Esophagus muscularis mucosa (tissue), 4 donors: ENCODE measurements around the gene ACVRL1. TPM values are rescaled to one million over a fixed set of nuclear protein-coding genes. Genes with fewer than 3 reads are reported as not detected.

Experiments
- DNase-seq: peaks from one replicate; pipeline ENCODE4 v3.0.0-alpha.2; 2017; ENCODE audit errors: extremely low spot score
- H3K27ac ChIP-seq, 4 donors: fragments of 200-600 bp; sonication (generic); replicated peaks in 1 of 4; 1 replicate in 3 of 4; 2 replicates in 1 of 4; pipeline ENCODE4 v1.5.1; 2016 to 2019; ENCODE audit warnings: mild to moderate bottlenecking in 1 of 4
- H3K27me3 ChIP-seq, 4 donors: fragments of 200-600 bp; sonication (generic); one replicate each; pipeline versions ENCODE4 v1.5.1 to v1.6.0; 2016 to 2019
- H3K36me3 ChIP-seq, 4 donors: fragments of 200-600 bp; sonication (generic); one replicate each; pipeline ENCODE4 v1.5.1; 2016 to 2019
- H3K4me1 ChIP-seq, 4 donors: fragments of 200-600 bp; sonication (generic); one replicate each; pipeline ENCODE4 v1.5.1; 2016 to 2019
- H3K4me3 ChIP-seq, 4 donors: fragments of 200-600 bp; sonication (generic); 1 replicate in 2 of 4; 2 replicates in 2 of 4; pipeline ENCODE4 v1.5.1; 2016 to 2019; ENCODE audit warnings: mild to moderate bottlenecking in 4 of 4, moderate library complexity in 1 of 4
- H3K9me3 ChIP-seq, 4 donors: fragments of 200-600 bp; sonication (generic); 1 replicate in 3 of 4; 2 replicates in 1 of 4; pipeline ENCODE4 v1.5.1; 2016 to 2019
- EP300 ChIP-seq: sonication (generic); formaldehyde crosslinking; IDR thresholded peaks from one replicate; pipeline ENCODE4 v1.6.1; 2017; ENCODE audit warnings: antibody characterized with exemption
- POLR2A ChIP-seq: fragments of 450-650 bp; IDR thresholded peaks from one replicate; pipeline ENCODE4 v1.6.1; 2017; ENCODE audit warnings: antibody characterized with exemption, moderate library complexity, mild to moderate bottlenecking, low read depth
- POLR2AphosphoS5 ChIP-seq, 2 donors: sonication (generic); formaldehyde crosslinking; IDR thresholded peaks; one replicate each; pipeline ENCODE4 v1.6.1; 2017; ENCODE audit warnings: antibody characterized with exemption in 2 of 2
- WGBS: methylation state at CpG from one replicate; pipeline ENCODE4 v1.1.5; 2018; 5-methylcytosine and 5-hydroxymethylcytosine counted together
- intact Hi-C: fragments of 100-400 bp; cut with DNase I; formaldehyde crosslinking; loops from one replicate; pipeline ENCODE4 v1.15.1; 2023
- total RNA-seq, 4 donors: library from RNA; depleted of rRNA; stranded (reverse); fragments of >200 nt; gene quantifications; one replicate each; pipeline versions ENCODE4 v1.1.0 to v1.2.1, GENCODE V29; 2016
- TF ChIP-seq, protein P1 (sequence below), 3 experiments: fragments of 200-600 bp in 2 of 3; fragments of 450-650 bp in 1 of 3; sonication (generic) in 2 of 3; IDR thresholded peaks; one replicate each; pipeline ENCODE4 v1.5.1; 2017 to 2019; ENCODE audit warnings: antibody characterized with exemption in 3 of 3, mild to moderate bottlenecking in 2 of 3, moderate library complexity in 1 of 3

ACVRL1 gene
- total RNA-seq, 4 donors from 2014 or later: 124 to 149 (median 125) TPM

DNA sequence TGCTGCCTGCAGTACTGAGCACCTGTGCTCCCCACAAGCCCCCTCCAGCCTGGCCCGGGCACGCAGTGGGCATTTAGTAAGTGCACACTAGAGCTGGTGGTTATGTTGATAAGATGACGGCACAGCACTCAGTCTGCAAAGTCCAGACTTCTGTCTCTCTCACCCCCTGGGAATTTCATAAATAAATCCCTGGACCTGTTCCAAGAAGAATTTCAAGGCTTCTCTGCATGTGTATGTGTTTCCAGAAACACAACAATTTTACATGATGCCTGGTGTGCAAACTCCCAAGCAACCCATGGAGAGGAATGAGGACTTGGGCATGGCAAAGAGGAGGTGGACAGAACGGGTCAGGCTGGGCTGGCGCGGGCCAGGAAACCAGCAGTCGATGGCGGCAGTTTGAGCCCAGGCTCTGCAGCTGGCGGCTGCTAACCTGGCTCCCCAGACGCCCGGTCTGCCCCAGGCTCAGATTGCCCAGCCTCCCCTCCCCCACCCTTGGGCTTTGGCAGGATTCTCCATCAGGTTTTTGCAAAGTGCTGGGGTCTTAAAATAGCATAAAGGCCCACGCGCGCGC is 33.8 kb downstream of the ACVRL1 start:
- 44% methylated on average over 15 of the region's 15 CpGs for WGBS
- intact Hi-C loops: no loop called here
- TF ChIP-seq EP300: no peak
- TF ChIP-seq, protein P1, sequence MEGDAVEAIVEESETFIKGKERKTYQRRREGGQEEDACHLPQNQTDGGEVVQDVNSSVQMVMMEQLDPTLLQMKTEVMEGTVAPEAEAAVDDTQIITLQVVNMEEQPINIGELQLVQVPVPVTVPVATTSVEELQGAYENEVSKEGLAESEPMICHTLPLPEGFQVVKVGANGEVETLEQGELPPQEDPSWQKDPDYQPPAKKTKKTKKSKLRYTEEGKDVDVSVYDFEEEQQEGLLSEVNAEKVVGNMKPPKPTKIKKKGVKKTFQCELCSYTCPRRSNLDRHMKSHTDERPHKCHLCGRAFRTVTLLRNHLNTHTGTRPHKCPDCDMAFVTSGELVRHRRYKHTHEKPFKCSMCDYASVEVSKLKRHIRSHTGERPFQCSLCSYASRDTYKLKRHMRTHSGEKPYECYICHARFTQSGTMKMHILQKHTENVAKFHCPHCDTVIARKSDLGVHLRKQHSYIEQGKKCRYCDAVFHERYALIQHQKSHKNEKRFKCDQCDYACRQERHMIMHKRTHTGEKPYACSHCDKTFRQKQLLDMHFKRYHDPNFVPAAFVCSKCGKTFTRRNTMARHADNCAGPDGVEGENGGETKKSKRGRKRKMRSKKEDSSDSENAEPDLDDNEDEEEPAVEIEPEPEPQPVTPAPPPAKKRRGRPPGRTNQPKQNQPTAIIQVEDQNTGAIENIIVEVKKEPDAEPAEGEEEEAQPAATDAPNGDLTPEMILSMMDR (IDR thresholded peaks at IDR 0.05): no peak
- TF ChIP-seq POLR2AphosphoS5 (IDR thresholded peaks at IDR 0.05): no peak
- no peak for TF ChIP-seq POLR2A
- Histone ChIP-seq H3K9me3 (peaks cover 0 to 16% (median 14%) of the 10 kb centered on the region in 4 donors), H3K27me3 (peaks cover 0 to 17% (median 0%) of the 10 kb centered on the region in 4 donors), H3K27ac (no peak overlapping the region), H3K4me3 (no peak overlapping the region), H3K4me1 (peaks cover 0 to 9% (median 3%) of the 10 kb centered on the region in 4 donors), H3K36me3 (no peaks in the 10 kb centered on the region)
- DNase-seq: no peak

DNA sequence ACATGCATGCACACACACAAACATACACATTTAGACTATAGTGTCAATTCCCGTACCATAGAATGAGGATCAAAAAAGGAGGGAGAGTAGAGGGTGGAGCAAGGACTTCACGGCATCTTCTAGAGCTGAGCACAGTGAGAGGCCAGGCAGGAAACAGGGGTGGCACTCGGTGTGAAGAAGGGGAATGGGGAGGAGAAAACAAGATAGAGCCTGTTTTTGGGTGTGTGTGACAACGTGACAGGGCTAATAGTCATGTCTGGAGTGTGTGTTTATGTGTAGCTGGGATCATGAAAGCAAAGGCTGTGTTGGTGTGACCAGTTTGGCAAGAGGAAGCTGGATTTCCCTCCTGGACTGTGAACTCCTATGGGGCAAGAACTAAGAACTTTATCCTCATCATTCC is 34.3 kb downstream of the ACVRL1 start:
- peaks cover 0 to 9% (median 3%) of the 10 kb centered on the region in 4 donors for H3K4me1 ChIP-seq
- H3K27me3 ChIP-seq: peaks cover 0 to 17% (median 0%) of the 10 kb centered on the region in 4 donors
- no peaks in the 10 kb centered on the region for H3K36me3 ChIP-seq
- H3K4me3 ChIP-seq: no peak overlapping the region
- no peak overlapping the region for H3K27ac ChIP-seq
- intact Hi-C loops: no loop called here
- no peak for DNase-seq
- TF ChIP-seq POLR2AphosphoS5 (IDR thresholded peaks at IDR 0.05) (no peak), EP300 (no peak), POLR2A (no peak)
- TF ChIP-seq, protein P1 (IDR thresholded peaks at IDR 0.05): no peak
- WGBS: 55% methylated on average over 4 of the region's 4 CpGs
- peaks cover 0 to 16% (median 14%) of the 10 kb centered on the region in 4 donors for H3K9me3 ChIP-seq

DNA sequence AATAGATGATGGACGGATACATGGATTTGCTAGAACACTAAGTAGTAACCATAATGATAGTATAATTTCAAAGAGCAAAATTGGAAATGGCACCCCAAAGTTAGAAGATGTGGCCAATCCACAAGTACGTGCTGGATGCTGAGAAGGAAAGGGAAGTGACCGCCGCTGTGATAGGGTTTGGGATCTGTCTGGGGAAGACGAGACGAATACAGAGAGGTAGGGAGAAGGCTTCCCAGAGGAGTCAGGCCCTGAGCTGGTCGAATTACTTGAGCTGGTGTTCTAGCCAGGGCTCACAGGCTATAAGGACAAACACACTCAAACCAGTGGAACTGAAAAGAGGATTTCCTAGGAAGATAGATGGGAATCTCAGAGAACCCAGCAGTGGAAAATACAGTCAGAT is 34.8 kb downstream of the ACVRL1 start:
- Histone ChIP-seq H3K4me3 (no peak overlapping the region), H3K27me3 (peaks cover 0 to 17% (median 0%) of the 10 kb centered on the region in 4 donors), H3K9me3 (peaks cover 0 to 16% (median 14%) of the 10 kb centered on the region in 4 donors), H3K27ac (no peak overlapping the region), H3K36me3 (no peaks in the 10 kb centered on the region), H3K4me1 (peaks cover 0 to 9% (median 3%) of the 10 kb centered on the region in 4 donors)
- 89% methylated on average over 7 of the region's 7 CpGs for WGBS
- DNase-seq: no peak
- TF ChIP-seq POLR2A: no peak
- TF ChIP-seq POLR2AphosphoS5 (IDR thresholded peaks at IDR 0.05): no peak
- TF ChIP-seq EP300: no peak
- TF ChIP-seq, protein P1 (IDR thresholded peaks at IDR 0.05): no peak
- intact Hi-C loops: no loop called here

DNA sequence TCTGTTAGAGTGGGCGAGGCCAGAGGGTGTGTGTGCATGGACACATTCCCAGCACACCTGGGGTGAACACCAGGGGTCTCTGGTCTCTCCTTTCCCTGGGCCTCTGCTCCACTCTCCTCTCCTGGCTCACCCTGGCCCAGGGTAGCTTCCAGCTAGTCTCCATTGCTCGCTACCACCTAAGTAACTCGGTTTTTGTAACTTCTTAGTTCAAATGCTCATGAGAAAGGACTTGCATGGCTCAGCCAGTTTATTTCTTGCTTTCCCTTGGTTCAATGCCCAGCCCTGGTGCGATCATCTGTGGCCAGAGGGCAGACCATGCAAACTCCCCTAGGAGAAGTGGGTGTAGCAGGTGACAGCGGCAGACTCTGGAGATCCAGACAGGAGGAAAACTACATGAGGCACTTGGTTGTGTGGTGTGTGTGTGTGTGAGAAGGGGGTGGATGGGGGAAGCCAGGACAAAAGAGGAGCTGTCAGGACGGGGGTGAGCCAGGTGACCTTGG is 35.2 kb downstream of the ACVRL1 start:
- TF ChIP-seq POLR2A (no peak), POLR2AphosphoS5 (IDR thresholded peaks at IDR 0.05) (no peak), EP300 (no peak)
- TF ChIP-seq, protein P1 (IDR thresholded peaks at IDR 0.05): no peak
- Histone ChIP-seq H3K27me3 (peaks cover 0 to 17% (median 0%) of the 10 kb centered on the region in 4 donors), H3K27ac (no peak overlapping the region), H3K4me1 (peaks cover 0 to 9% (median 3%) of the 10 kb centered on the region in 4 donors), H3K9me3 (peaks cover 0 to 16% (median 14%) of the 10 kb centered on the region in 4 donors), H3K36me3 (no peaks in the 10 kb centered on the region), H3K4me3 (no peak overlapping the region)
- 90% methylated on average over 5 of the region's 6 CpGs for whole genome bisulfite sequencing
- intact Hi-C loops: no loop called here
- DNase-seq: no peak
